OCI-LY7 (cell line): ENCODE data around the gene HAPLN3. TPM values are rescaled to one million over a fixed set of nuclear protein-coding genes. Genes with fewer than 3 reads are reported as not detected.

Experiments used
- BruUV-seq: library from RNA; stranded (reverse); fragments of 400-500 nt; replicated peaks from 2 replicates; lab custom pipeline; 2021; lab: Mats Ljungman, UMichigan
- CTCF ChIA-PET: fragments of 300-600 bp; sonication (Branson Sonifier 250); formaldehyde crosslinking; loops from one replicate; lab custom pipeline; 2022; ENCODE audit warnings: antibody characterized with exemption; ENCODE audit not compliant: unreplicated experiment; lab: Charles Lee
- POLR2A ChIA-PET: fragments of 300-600 bp; sonication (Branson Sonifier 250); formaldehyde crosslinking; loops from one replicate; lab custom pipeline; 2022; ENCODE audit warnings: antibody characterized with exemption; lab: Charles Lee
- DNase-seq: peaks from one replicate; pipeline ENCODE4 v3.0.0-alpha.2; 2015; ENCODE audit warnings: low spot score
- H2AFZ ChIP-seq: fragments of 200-600 bp; sonication (generic), shearing (Covaris generic); 2 replicates; pipeline ENCODE4 v1.6.1; 2014; ENCODE audit warnings: mild to moderate bottlenecking, antibody characterized with exemption, low read length, moderate library complexity
- H3K27ac ChIP-seq: fragments of 200-600 bp; sonication (generic); 2 replicates; pipeline ENCODE4 v1.5.1; 2014; ENCODE audit warnings: mixed run types, low read depth, mild to moderate bottlenecking, moderate library complexity, low read length, inconsistent platforms; ENCODE audit not compliant: poor library complexity, severe bottlenecking
- H3K36me3 ChIP-seq: fragments of 200-600 bp; sonication (generic); 2 replicates; pipeline ENCODE4 v1.6.1; 2014; ENCODE audit warnings: mild to moderate bottlenecking, antibody characterized with exemption, low read length, moderate library complexity, mixed read lengths; ENCODE audit not compliant: insufficient read depth
- H3K4me1 ChIP-seq: fragments of 200-600 bp; sonication (generic); 2 replicates; pipeline ENCODE4 v1.5.1; 2014; ENCODE audit warnings: mild to moderate bottlenecking, low read length; ENCODE audit not compliant: insufficient read depth, poor library complexity, severe bottlenecking
- H3K4me2 ChIP-seq: fragments of 200-600 bp; sonication (generic); 2 replicates; pipeline ENCODE4 v1.6.1; 2014; ENCODE audit warnings: mild to moderate bottlenecking, low read length
- H3K4me3 ChIP-seq: fragments of 200-600 bp; sonication (generic); 2 replicates; pipeline ENCODE4 v1.5.1; 2014; ENCODE audit warnings: mild to moderate bottlenecking, low read depth, low read length; ENCODE audit not compliant: poor library complexity, severe bottlenecking
- H3K79me2 ChIP-seq: fragments of 200-600 bp; sonication (generic); 2 replicates; pipeline ENCODE4 v1.6.1; 2016; ENCODE audit warnings: low read depth, mild to moderate bottlenecking, low read length, moderate library complexity, mixed read lengths; ENCODE audit not compliant: insufficient read depth
- H3K9me2 ChIP-seq: fragments of 200-600 bp; sonication (generic); 2 replicates; pipeline ENCODE4 v1.6.1; 2016; ENCODE audit warnings: mild to moderate bottlenecking, low read length, mixed read lengths; ENCODE audit not compliant: insufficient read depth
- H3K9me3 ChIP-seq: fragments of 200-600 bp; sonication (generic); 2 replicates; pipeline ENCODE4 v1.6.1; 2014; ENCODE audit warnings: mild to moderate bottlenecking, mixed run types, low read length, mixed read lengths
- H4K20me1 ChIP-seq: fragments of 200-600 bp; sonication (generic); 2 replicates; pipeline ENCODE4 v1.6.1; 2014; ENCODE audit warnings: mild to moderate bottlenecking, antibody characterized with exemption, low read length, moderate library complexity, mixed read lengths; ENCODE audit not compliant: insufficient read depth
- CTCF ChIP-seq: fragments of 200-600 bp; sonication (generic); conservative IDR thresholded peaks from 2 replicates; pipeline ENCODE4 v1.5.1; 2014; ENCODE audit warnings: mild to moderate bottlenecking, antibody characterized with exemption, low read length, moderate library complexity, mixed read lengths
- EZH2phosphoT487 ChIP-seq: fragments of 200-600 bp; sonication (generic); IDR thresholded peaks from 2 replicates; pipeline ENCODE4 v1.6.1; 2018; ENCODE audit warnings: low read depth, borderline replicate concordance, mild to moderate bottlenecking, mixed run types, antibody characterized with exemption, low read length, moderate library complexity, mixed read lengths
- intact Hi-C: fragments of 100-400 bp; cut with micrococcal nuclease; formaldehyde crosslinking; loops from one replicate; pipeline ENCODE4 v1.10.0; 2022; ENCODE audit not compliant: unreplicated experiment
- total RNA-seq, 2 experiments: library from RNA; depleted of rRNA in 1 of 2; stranded (reverse); fragments of >200 nt in 1 of 2; shearing (Covaris generic) in 1 of 2; gene quantifications; 2 replicates each; pipeline ENCODE4 v1.2.3, GENCODE V29; 2014 to 2022

Gene HAPLN3
- total RNA-seq, 2 experiments from 2014 or later, result 0.93 to 0.98 TPM

DNA sequence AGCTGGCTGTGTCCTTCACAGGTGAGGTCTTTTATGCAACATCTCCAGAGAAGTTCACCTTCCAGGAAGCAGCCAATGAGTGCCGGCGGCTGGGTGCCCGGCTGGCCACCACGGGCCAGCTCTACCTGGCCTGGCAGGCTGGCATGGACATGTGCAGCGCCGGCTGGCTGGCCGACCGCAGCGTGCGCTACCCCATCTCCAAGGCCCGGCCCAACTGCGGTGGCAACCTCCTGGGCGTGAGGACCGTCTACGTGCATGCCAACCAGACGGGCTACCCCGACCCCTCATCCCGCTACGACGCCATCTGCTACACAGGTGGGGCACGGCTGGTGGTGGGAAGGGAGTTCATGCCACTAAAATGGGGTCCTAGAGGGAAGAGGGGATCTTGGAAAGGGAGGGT lies 52.0 kb downstream of the HAPLN3 start:
- intact Hi-C loops, result no loop called here
- ChIA-PET CTCF (interaction anchor here (0.6 kb wide), 1 partner anchor 355 kb away, joined by 3 read pairs; no protein-coding TSS in a partner anchor), POLR2A (no interaction called here)
- BruUV-seq, result no TSS peak
- H2AFZ ChIP-seq, result no peak overlapping the region
- H4K20me1 ChIP-seq, result no peaks in the 10 kb centered on the region
- TF ChIP-seq CTCF, result no peak
- TF ChIP-seq EZH2phosphoT487, result no peak
- no peaks in the 10 kb centered on the region for H3K9me2 ChIP-seq
- no peak overlapping the region for H3K4me3 ChIP-seq
- no peaks in the 10 kb centered on the region for H3K79me2 ChIP-seq
- no peak overlapping the region for H3K27ac ChIP-seq
- H3K4me2 ChIP-seq, result no peak overlapping the region
- H3K4me1 ChIP-seq, result no peaks in the 10 kb centered on the region
- H3K9me3 ChIP-seq, result no peaks in the 10 kb centered on the region
- no peaks in the 10 kb centered on the region for H3K36me3 ChIP-seq
- DNase-seq, result no peak

DNA sequence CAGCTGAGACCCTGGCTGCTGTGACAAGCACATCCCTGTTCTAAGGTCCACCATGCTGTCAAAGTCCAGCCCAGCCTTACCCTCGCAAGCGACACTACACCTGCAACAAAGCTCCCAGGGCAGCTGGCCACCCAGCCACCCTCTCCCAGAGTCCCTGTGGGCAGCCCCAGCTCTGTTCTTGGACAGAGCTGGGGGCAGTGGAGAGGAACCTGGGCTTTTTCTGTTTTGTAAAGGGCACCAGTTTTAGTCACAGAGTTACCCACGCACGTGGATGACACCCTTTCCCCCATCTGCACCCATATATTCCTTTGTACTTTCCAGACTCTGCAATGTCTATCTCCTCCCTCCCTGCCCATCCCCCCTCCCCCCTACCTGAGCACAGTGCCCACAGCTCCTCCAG lies 53.2 kb downstream of the HAPLN3 start:
- POLR2A ChIA-PET, result interaction anchor here (0.6 kb wide), 1 partner anchor 99 kb away, joined by 5 read pairs; no protein-coding TSS in a partner anchor
- CTCF ChIA-PET, result no interaction called here
- BruUV-seq, result no TSS peak

More for the DNA sequence above, 53.2 kb downstream of the HAPLN3 start:
- TF ChIP-seq CTCF (no peak), EZH2phosphoT487 (no peak)
- no peaks in the 10 kb centered on the region for H3K9me3 ChIP-seq
- H2AFZ ChIP-seq, result no peak overlapping the region
- H3K4me3 ChIP-seq, result no peak overlapping the region
- no peaks in the 10 kb centered on the region for H3K4me1 ChIP-seq
- no peaks in the 10 kb centered on the region for H3K79me2 ChIP-seq
- intact Hi-C loops, result no loop called here
- H3K27ac ChIP-seq, result no peak overlapping the region
- no peaks in the 10 kb centered on the region for H3K36me3 ChIP-seq
- no peak overlapping the region for H3K4me2 ChIP-seq
- no peaks in the 10 kb centered on the region for H3K9me2 ChIP-seq
- no peak for DNase-seq
- H4K20me1 ChIP-seq, result no peaks in the 10 kb centered on the region
